GM23338 (cell line): ENCODE data around the gene CCNT2. TPM values are rescaled to one million over a fixed set of nuclear protein-coding genes. Genes with fewer than 3 reads are reported as not detected.

Experiments used
- ATAC-seq: fragments of 200-7000 bp; cut with Tn5 transposase; 3 replicates; pipeline ENCODE4 v1.9.1; 2020
- DNase-seq: peaks from one replicate; pipeline ENCODE4 v3.0.0-alpha.2; 2015; ENCODE audit warnings: low spot score
- H2AFZ ChIP-seq: fragments of 200-600 bp; sonication (generic); 2 replicates; pipeline ENCODE4 v1.8.0; 2016; ENCODE audit warnings: antibody characterized with exemption, mild to moderate bottlenecking, moderate library complexity
- H3F3A ChIP-seq: fragments of 200-600 bp; sonication (generic); replicated peaks from 2 replicates; pipeline ENCODE4 v1.8.0; 2017; ENCODE audit warnings: antibody characterized with exemption, mixed run types, low read depth
- H3K27ac ChIP-seq: fragments of 200-600 bp; sonication (generic); 2 replicates; pipeline ENCODE4 v1.6.1; 2016; ENCODE audit warnings: low read depth
- H3K27me3 ChIP-seq: fragments of 200-600 bp; sonication (generic); 2 replicates; pipeline ENCODE4 v1.8.0; 2016; ENCODE audit warnings: mild to moderate bottlenecking, mixed run types, moderate library complexity; ENCODE audit not compliant: insufficient read depth
- H3K36me3 ChIP-seq: fragments of 200-600 bp; sonication (generic); 2 replicates; pipeline ENCODE4 v1.8.0; 2016; ENCODE audit warnings: mild to moderate bottlenecking; ENCODE audit not compliant: insufficient read depth
- H3K4me1 ChIP-seq: fragments of 200-600 bp; sonication (generic); 2 replicates; pipeline ENCODE4 v1.8.0; 2016; ENCODE audit warnings: mild to moderate bottlenecking, moderate library complexity; ENCODE audit not compliant: insufficient read depth
- H3K4me2 ChIP-seq: fragments of 200-600 bp; sonication (generic); 2 replicates; pipeline ENCODE4 v1.7.1; 2017; ENCODE audit warnings: mixed run types
- H3K4me3 ChIP-seq: fragments of 200-600 bp; sonication (generic); 2 replicates; pipeline ENCODE4 v1.6.1; 2016; ENCODE audit warnings: mixed run types
- H3K79me2 ChIP-seq: fragments of 200-600 bp; sonication (generic); replicated peaks from 2 replicates; pipeline ENCODE4 v1.8.0; 2017; ENCODE audit warnings: mild to moderate bottlenecking; ENCODE audit not compliant: insufficient read depth
- H3K9me2 ChIP-seq: fragments of 200-600 bp; sonication (generic); 2 replicates; pipeline ENCODE4 v1.8.0; 2017; ENCODE audit not compliant: insufficient read depth
- H4K20me1 ChIP-seq: fragments of 200-600 bp; sonication (generic); replicated peaks from 2 replicates; pipeline ENCODE4 v1.8.0; 2017; ENCODE audit warnings: mild to moderate bottlenecking; ENCODE audit not compliant: insufficient read depth
- H3K27ac Mint-ChIP-seq: 2 replicates; pipeline ENCODE4 v1.8.0; 2020; ENCODE audit warnings: inconsistent platforms, mild to moderate bottlenecking, moderate library complexity, mixed read lengths
- H3K27me3 Mint-ChIP-seq: 3 replicates; pipeline ENCODE4 v1.8.0; 2022; ENCODE audit warnings: low read depth, mild to moderate bottlenecking, moderate library complexity, mixed read lengths, inconsistent platforms; ENCODE audit not compliant: insufficient read depth, poor library complexity
- H3K36me3 Mint-ChIP-seq: 3 replicates; pipeline ENCODE4 v1.8.0; 2021; ENCODE audit warnings: low read depth, mild to moderate bottlenecking, inconsistent platforms, moderate library complexity, mixed read lengths
- H3K4me1 Mint-ChIP-seq: 3 replicates; pipeline ENCODE4 v1.8.0; 2020; ENCODE audit warnings: mild to moderate bottlenecking, inconsistent platforms, mixed read lengths
- H3K4me3 Mint-ChIP-seq: 3 replicates; pipeline ENCODE4 v1.8.0; 2021; ENCODE audit warnings: moderate library complexity, mild to moderate bottlenecking, inconsistent platforms, mixed read lengths
- H3K9me3 Mint-ChIP-seq: 3 replicates; pipeline ENCODE4 v1.8.0; 2020; ENCODE audit warnings: moderate library complexity, mild to moderate bottlenecking, inconsistent platforms, mixed read lengths
- CREB1 ChIP-seq: fragments of 250-450 bp; sonication (Bioruptor Pico); IDR thresholded peaks from 2 replicates; pipeline ENCODE4 v1.5.0; 2020; ENCODE audit warnings: low read depth, mild to moderate bottlenecking, moderate library complexity
- CTCF ChIP-seq, 2 experiments: fragments of 200-600 bp in 1 of 2; sonication (generic) in 1 of 2; conservative IDR thresholded peaks; 2 replicates each; pipeline versions ENCODE4 v1.5.1 to v1.6.1; 2016 to 2017; ENCODE audit warnings: antibody characterized with exemption in 2 of 2, low read depth in 2 of 2, mild to moderate bottlenecking in 2 of 2, moderate library complexity in 1 of 2
- EZH2 ChIP-seq: fragments of 200-600 bp; sonication (generic); IDR thresholded peaks from one replicate; pipeline ENCODE4 v1.8.0; 2017; ENCODE audit warnings: antibody characterized with exemption, mild to moderate bottlenecking, low read depth; ENCODE audit not compliant: unreplicated experiment
- EZH2phosphoT487 ChIP-seq: fragments of 200-600 bp; sonication (generic); IDR thresholded peaks from one replicate; pipeline ENCODE4 v1.8.1; 2018; ENCODE audit warnings: antibody characterized with exemption; ENCODE audit not compliant: unreplicated experiment
- JUNB ChIP-seq: IDR thresholded peaks from one replicate; pipeline ENCODE4 v1.6.1; 2016; ENCODE audit warnings: antibody characterized with exemption; ENCODE audit not compliant: unreplicated experiment
- NANOG ChIP-seq: IDR thresholded peaks from 2 replicates; pipeline ENCODE4 v1.6.1; 2016; ENCODE audit warnings: antibody characterized with exemption, borderline replicate concordance
- POLR2AphosphoS5 ChIP-seq: IDR thresholded peaks from 2 replicates; pipeline ENCODE4 v1.6.1; 2016; ENCODE audit warnings: antibody characterized with exemption, low read depth
- STAT1 ChIP-seq: IDR thresholded peaks from one replicate; pipeline ENCODE4 v1.6.1; 2016; ENCODE audit warnings: antibody characterized with exemption; ENCODE audit not compliant: unreplicated experiment
- ZNF114 ChIP-seq: fragments of 250-450 bp; sonication (Bioruptor Pico); IDR thresholded peaks from 2 replicates; pipeline ENCODE4 v1.5.0; 2020; ENCODE audit warnings: mild to moderate bottlenecking, moderate library complexity
- ZNF331 ChIP-seq: fragments of 250-450 bp; sonication (Bioruptor Pico); IDR thresholded peaks from 2 replicates; pipeline ENCODE4 v1.5.0; 2020; ENCODE audit warnings: low read depth, mild to moderate bottlenecking, moderate library complexity
- ZNF462 ChIP-seq: fragments of 250-450 bp; sonication (Bioruptor Pico); IDR thresholded peaks from 2 replicates; pipeline ENCODE4 v1.5.0; 2020; ENCODE audit warnings: mild to moderate bottlenecking, moderate library complexity
- polyA plus RNA-seq: library from polyadenylated mRNA; unstranded; fragments of >200 nt; fragmentation: Nextera tagmentation; extraction: Ambion mirVana; gene quantifications from 2 replicates; pipeline ENCODE4 v1.2.1, GENCODE V29; 2016
- total RNA-seq: library from RNA; depleted of rRNA; stranded (reverse); fragments of >200 nt; shearing (Covaris generic); gene quantifications from 2 replicates; pipeline ENCODE4 v1.2.3, GENCODE V29; 2014
- TF ChIP-seq, protein P1 (sequence below): IDR thresholded peaks from 2 replicates; pipeline ENCODE4 v1.6.1; 2016; ENCODE audit warnings: antibody characterized with exemption
- TF ChIP-seq, protein P2 (sequence below): IDR thresholded peaks from one replicate; pipeline ENCODE4 v1.6.1; 2018; ENCODE audit warnings: antibody characterized with exemption; ENCODE audit not compliant: unreplicated experiment

The CCNT2 gene
- total and polyA plus RNA-seq, 2 experiments from 2014 or later = 22.5 to 46.5 TPM

- H3K4me2 ChIP-seq = no peak overlapping the region
- ATAC-seq (no peak), DNase-seq (no peak)
- H2AFZ ChIP-seq = no peak overlapping the region
- no peaks in the 10 kb centered on the region for H3K9me2 ChIP-seq
- H3F3A ChIP-seq = no peaks in the 10 kb centered on the region
- H3K36me3 ChIP-seq = peaks cover 8% of the 10 kb centered on the region; the same call in 1 of the 2 replicates
- Mint-ChIP-seq H3K4me1 (peaks cover 18% of the 10 kb centered on the region), H3K27ac (no peak overlapping the region), H3K4me3 (no peak overlapping the region), H3K27me3 (peaks cover 5% of the 10 kb centered on the region), H3K36me3 (peaks cover 31% of the 10 kb centered on the region; the same call in 2 of the 3 replicates), H3K9me3 (no peaks in the 10 kb centered on the region)
- TF ChIP-seq POLR2AphosphoS5 = no peak
- no peak for TF ChIP-seq CREB1 (CRISPR knock-in tag)
- TF ChIP-seq ZNF114 = no peak
- TF ChIP-seq JUNB = no peak
- TF ChIP-seq EZH2 = no peak
- no peak for TF ChIP-seq ZNF331
- TF ChIP-seq CTCF (conservative IDR thresholded peaks at IDR 0.05; ENCODE audit: low read depth in 2 of 2) = no peak
- no peak for TF ChIP-seq NANOG
- no peak for TF ChIP-seq EZH2phosphoT487
- TF ChIP-seq STAT1 = no peak
- TF ChIP-seq, protein P1, sequence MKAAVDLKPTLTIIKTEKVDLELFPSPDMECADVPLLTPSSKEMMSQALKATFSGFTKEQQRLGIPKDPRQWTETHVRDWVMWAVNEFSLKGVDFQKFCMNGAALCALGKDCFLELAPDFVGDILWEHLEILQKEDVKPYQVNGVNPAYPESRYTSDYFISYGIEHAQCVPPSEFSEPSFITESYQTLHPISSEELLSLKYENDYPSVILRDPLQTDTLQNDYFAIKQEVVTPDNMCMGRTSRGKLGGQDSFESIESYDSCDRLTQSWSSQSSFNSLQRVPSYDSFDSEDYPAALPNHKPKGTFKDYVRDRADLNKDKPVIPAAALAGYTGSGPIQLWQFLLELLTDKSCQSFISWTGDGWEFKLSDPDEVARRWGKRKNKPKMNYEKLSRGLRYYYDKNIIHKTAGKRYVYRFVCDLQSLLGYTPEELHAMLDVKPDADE = no peak
- TF ChIP-seq, protein P2, sequence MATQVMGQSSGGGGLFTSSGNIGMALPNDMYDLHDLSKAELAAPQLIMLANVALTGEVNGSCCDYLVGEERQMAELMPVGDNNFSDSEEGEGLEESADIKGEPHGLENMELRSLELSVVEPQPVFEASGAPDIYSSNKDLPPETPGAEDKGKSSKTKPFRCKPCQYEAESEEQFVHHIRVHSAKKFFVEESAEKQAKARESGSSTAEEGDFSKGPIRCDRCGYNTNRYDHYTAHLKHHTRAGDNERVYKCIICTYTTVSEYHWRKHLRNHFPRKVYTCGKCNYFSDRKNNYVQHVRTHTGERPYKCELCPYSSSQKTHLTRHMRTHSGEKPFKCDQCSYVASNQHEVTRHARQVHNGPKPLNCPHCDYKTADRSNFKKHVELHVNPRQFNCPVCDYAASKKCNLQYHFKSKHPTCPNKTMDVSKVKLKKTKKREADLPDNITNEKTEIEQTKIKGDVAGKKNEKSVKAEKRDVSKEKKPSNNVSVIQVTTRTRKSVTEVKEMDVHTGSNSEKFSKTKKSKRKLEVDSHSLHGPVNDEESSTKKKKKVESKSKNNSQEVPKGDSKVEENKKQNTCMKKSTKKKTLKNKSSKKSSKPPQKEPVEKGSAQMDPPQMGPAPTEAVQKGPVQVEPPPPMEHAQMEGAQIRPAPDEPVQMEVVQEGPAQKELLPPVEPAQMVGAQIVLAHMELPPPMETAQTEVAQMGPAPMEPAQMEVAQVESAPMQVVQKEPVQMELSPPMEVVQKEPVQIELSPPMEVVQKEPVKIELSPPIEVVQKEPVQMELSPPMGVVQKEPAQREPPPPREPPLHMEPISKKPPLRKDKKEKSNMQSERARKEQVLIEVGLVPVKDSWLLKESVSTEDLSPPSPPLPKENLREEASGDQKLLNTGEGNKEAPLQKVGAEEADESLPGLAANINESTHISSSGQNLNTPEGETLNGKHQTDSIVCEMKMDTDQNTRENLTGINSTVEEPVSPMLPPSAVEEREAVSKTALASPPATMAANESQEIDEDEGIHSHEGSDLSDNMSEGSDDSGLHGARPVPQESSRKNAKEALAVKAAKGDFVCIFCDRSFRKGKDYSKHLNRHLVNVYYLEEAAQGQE = no peak
- TF ChIP-seq ZNF462 (CRISPR knock-in tag) = no peak
- H3K4me3 ChIP-seq = no peak overlapping the region
- H3K4me1 ChIP-seq = peaks cover 10% of the 10 kb centered on the region; the same call in 1 of the 2 replicates
- peaks cover 100% of the 10 kb centered on the region for H3K79me2 ChIP-seq
- peaks cover 50% of the 10 kb centered on the region for H4K20me1 ChIP-seq
- no peaks in the 10 kb centered on the region for H3K27me3 ChIP-seq
- H3K27ac ChIP-seq = no peak overlapping the region
Observed at GRCh38 chr2:134933732-134934131, 15.1 kb downstream of the CCNT2 start.
